H1 (cell line): ENCODE data around the gene LIX1L. TPM values are rescaled to one million over a fixed set of nuclear protein-coding genes. Genes with fewer than 3 reads are reported as not detected.

Experiments used
- CHD7 ChIP-seq: fragments of 300-600 bp; sonication (generic); IDR thresholded peaks from 2 replicates; pipeline ENCODE4 v1.7.1; 2012; ENCODE audit warnings: low read length, moderate library complexity, mild to moderate bottlenecking, inconsistent platforms; ENCODE audit not compliant: insufficient replicate concordance
- KDM5A ChIP-seq: fragments of 200-600 bp; IDR thresholded peaks from 2 replicates; pipeline ENCODE4 v1.7.1; 2012; ENCODE audit warnings: mild to moderate bottlenecking, low read length, inconsistent platforms, mixed read lengths
- polyA plus RNA-seq, 7 experiments: library from polyadenylated mRNA; depleted of rRNA in 3 of 7; stranded (reverse) in 5 of 7; unstranded in 2 of 7; fragments of >200 nt in 5 of 7; fragments of 200-250 nt in 2 of 7; gene quantifications; 1 replicate in 5 of 7; 2 replicates in 1 of 7; 4 replicates in 1 of 7; pipeline versions ENCODE4 v1.2.1 to v1.2.3, GENCODE V29; 2011 to 2013; ENCODE audit warnings: missing spikeins in 2 of 7, mixed read lengths in 2 of 7
- total RNA-seq: library from RNA; stranded (reverse); fragmentation: NEBNext Ultra II Directional; extraction: Animal tissue kit (Norgen Biotek cat#: 25700); gene quantifications from 2 replicates; pipeline ENCODE4 v1.2.1, GENCODE V29; 2021

LIX1L gene
- total and polyA plus RNA-seq, 2 of the 8 experiments (the other 6 are each of a cell fraction or from before 2014, with no cell fraction given) = 2.9 to 3.7 TPM

GRCh38 chr1:145995964-145996432, 38.2 kb upstream of the LIX1L start (continued):
- peak; percentile 75 for TF ChIP-seq CHD7
- no peak for TF ChIP-seq KDM5A
